ENCODE measurements around the gene SLC44A1.
A peak's percentile ranks its signal among the peaks of the same experiment; 100 is the strongest.

SLC44A1 gene

GRCh38 chr9:105244003-105244733 lies at the start of gene SLC44A1:
Gene SLC44A1, plus strand, starts transcription at chr9:105244651. Its CDS starts 218 bp downstream, at chr9:105244869.
- DNase-seq: peak; percentile 95

DNA sequence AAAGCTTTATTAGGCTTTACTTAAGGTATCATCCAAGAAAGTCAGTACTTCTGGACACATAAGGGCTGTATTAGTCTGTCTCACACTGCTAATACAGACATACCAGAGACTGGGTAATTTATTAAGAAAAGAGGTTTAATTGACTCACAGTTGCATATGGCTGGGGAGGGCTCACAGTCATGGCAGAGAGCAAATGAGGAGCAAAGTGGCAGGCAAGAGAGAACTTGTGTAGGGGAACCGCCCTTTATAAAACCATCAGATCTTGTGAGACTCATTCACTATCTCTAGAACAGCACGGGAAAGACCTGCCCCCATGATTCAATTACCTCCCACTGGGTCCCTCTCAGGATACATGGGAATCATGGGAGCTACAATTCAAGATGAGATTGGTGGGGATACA lies 49.2 kb upstream of the SLC44A1 start:
- DNase-seq: no peak

GRCh38 chr9:105198023-105198422 lies 46.4 kb upstream of the SLC44A1 start:
- no peak for DNase-seq

- DNase-seq: no peak
These were observed 45.6 kb upstream of the SLC44A1 start for GRCh38 chr9:105198865-105199264.

DNA sequence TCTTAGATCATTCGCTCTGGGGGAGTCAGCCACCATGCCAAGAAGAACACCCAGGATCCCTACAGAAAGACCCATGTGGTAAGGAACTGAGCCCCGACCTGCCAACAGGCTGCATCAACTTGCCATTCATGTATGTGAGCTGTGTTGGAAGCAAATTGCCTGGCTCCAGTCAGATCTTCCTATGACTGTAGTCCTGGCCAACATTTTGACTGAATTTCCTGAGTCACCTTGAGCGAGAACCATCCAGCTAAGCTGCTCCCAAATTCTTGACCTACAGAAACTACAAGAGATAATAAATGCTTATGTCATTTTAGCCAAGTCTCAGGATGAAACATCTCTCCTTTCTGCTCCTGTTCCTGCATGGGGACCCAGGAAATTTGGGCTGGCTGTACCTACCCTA lies 40.0 kb upstream of the SLC44A1 start:
- no peak for DNase-seq

- DNase-seq: no peak
These were observed 38.5 kb upstream of the SLC44A1 start for GRCh38 chr9:105205787-105206495.

- DNase-seq: no peak
These were observed 38.0 kb upstream of the SLC44A1 start for GRCh38 chr9:105206496-105206820.

- DNase-seq: no peak
These were observed 37.4 kb upstream of the SLC44A1 start for GRCh38 chr9:105206821-105207699.

DNA sequence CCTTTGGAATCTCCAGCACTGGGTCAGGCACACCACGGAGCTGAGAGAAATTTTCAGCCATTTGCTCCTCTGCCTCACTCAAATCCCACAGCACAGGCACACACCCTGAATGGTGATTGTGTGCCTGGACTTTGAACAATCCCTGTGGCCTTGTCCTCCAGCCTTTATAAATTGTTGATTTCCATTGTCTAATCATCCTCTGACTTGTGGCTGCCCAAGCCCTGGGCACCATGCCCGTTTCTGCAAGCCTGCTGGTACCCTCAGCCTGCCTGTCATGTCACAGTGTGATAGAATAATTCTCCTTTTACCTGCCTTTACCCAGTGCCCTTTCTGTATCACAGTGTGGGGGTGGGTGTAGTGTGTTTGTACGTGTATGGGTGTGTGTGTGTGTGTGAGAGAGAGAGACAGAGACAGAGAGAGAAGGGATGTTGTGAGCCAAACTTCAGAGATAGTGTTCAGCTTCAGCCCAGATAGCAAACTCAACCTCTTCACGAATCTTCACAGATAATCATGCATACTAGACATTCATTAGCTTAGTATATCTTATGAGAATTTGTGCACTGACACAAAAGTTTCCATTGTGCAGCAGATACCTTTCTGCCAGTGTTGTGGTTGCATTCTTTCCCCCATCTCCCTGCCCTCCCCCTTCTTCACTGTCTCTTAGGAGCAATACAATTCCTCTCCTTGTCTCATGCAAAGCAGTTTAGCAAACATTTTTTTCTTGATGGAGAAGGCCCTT lies 27.8 kb upstream of the SLC44A1 start:
- DNase-seq: no peak

- no peak for DNase-seq
These were observed 25.8 kb upstream of the SLC44A1 start for GRCh38 chr9:105218673-105219072.

DNA sequence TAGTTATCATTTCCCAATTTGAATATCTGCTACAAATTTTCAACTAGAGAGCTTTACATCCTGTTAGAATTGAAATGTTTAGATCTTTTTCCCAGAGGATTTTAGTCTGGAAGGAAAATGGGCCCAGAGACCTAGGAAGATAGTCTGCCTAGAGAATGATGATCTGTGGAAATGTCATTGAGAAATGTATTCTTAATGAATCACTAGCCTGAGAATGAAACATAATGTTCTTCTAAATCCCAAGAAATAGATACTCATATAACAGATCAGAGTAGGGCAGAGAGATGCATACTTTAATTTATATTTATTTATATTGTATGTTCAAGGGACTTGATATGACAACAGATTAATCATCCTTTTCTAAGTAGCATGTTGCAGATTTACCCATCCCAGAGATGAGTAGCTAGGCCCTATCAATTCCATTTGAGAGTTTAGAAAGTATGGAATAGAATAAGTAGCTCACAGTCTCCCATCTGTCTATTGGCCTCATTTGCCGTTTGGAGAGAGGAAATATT lies 25.1 kb upstream of the SLC44A1 start:
- no peak for DNase-seq

GRCh38 chr9:105220451-105220850 lies 24.0 kb upstream of the SLC44A1 start:
- no peak for DNase-seq

DNA sequence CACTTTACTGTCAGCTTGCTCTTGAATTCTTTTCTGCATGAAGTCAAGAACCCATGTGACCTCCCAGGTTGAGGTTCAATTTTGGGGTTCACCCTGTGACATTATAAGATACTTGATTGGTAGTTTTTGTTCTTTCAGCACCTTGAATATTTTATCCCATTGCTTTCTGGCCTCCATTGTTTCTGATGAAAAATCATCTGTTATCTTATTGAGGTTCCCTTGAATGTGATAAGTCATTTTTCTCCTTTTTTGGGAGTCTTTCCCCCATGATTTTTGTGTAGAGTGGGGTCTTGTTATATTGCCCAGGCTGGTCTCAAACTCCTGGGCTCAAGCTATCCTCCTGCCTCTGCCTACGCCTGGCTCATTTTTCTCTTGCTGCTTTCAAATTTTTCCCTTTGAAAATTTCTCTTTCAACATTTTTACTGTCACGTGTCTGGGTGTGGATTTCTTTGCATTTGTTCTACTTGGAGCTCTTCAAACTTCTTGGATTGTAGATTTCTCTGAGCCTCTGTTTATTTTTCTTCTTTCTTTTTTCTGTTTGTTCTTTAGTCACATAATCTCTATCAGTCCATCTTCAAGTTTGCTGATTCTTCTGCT lies 20.8 kb upstream of the SLC44A1 start:
- no peak for DNase-seq

GRCh38 chr9:105226055-105226454 lies 18.4 kb upstream of the SLC44A1 start:
- no peak for DNase-seq

GRCh38 chr9:105232207-105232606 lies 12.2 kb upstream of the SLC44A1 start:
- no peak for DNase-seq

DNA sequence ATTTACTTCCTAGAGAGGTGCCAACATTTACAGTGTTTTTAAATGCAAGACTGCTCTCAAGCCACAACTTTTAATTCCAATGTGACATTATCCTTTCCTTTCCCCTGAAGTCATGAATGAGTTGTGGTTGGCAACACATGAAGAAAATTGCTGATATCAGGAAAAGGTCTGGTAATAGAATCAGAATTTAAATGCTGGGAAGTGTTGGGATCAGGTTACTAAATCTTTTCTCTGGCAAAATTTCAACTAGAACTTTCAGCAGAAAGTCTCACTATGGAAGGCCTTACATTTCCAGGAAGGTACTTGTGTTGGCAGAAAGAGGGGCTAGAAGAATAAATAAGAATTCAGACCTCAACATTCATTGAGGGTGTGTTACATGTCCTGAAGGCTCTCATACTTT lies 10.6 kb upstream of the SLC44A1 start:
- DNase-seq: no peak

GRCh38 chr9:105236261-105236660 lies 8.2 kb upstream of the SLC44A1 start:
- DNase-seq: no peak

DNA sequence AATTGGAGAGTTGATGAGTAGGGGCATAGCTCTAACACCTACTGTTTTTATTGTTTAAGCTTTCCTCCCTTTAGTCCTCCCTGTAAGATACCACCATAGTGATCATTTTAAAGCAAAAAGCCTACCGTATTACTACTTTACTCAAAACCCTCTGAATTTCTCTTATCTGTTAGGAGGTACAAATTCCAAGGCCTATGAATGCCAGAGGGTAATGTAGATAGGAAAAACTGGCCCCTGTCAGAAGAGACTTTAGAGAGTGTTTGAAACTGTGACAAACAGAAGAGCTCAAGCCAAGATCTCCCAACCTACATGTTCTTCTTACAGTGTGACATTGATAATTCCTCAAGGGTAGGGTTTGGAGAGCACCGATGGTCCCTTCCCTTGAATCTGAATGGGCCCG lies 7.2 kb upstream of the SLC44A1 start:
- DNase-seq: no peak

- no peak for DNase-seq
These were observed 6.1 kb upstream of the SLC44A1 start for GRCh38 chr9:105238302-105238701.

DNA sequence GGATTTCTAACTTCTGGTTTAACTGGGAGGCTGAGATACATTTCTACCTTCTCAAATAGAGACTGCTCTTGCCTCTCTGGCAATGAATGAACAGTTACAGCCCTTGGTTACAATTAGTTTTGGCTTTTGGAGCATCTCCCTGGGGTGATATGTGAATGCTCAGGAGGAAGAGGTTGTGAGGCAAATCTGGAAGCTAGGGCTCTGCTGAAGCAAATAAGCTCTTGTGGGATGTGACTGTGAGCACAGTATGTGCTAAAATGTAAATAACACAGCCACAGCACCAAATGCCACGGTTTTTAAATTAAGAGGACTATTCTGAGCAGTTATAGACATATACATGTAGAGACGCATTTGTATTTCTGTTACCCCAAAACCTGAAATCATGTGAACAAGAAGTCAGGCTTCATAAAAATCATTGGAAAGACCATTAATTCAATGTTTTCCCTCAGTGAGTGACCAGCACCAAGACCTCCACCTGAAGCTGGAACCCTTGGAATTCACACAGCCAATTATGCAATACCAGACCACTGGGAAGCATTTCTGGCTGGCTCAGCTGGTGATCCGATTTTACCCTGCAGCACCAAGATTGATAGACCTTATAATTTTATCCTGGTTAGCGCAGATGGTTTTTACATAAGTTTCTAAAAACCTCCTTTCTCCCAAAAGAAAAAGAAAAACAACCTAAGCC lies 3.0 kb upstream of the SLC44A1 start:
- no peak for DNase-seq

DNA sequence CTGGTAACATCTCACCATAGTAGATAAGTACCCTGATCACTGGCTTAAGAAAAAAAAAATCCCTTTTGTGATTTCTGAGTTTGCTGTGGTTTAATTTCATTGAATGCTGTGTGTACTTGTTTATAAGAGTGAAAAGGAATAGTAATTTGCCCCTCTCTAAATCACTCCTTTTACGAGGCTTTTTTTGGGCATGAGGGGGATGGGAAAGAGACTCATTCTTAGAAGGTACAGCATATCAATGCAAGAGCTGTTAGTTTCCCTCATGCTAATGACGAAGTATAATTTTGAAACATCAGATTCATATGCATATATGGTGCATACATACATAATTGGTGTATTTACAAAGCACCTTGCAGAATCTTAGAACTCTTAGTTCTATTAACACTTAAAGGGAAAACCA lies 2.4 kb upstream of the SLC44A1 start:
- no peak for DNase-seq

- no peak for DNase-seq
These were observed 1.9 kb upstream of the SLC44A1 start for GRCh38 chr9:105242557-105242956.
